Hepatocyte (in vitro differentiated cells): ENCODE data around the gene GZF1.

Source experiments
- EZH2 ChIP-seq: fragments of 200-600 bp; sonication (generic); IDR thresholded peaks from 2 replicates; pipeline ENCODE4 v1.6.1; 2016; ENCODE audit warnings: antibody characterized with exemption, mild to moderate bottlenecking, borderline replicate concordance
- EZH2phosphoT487 ChIP-seq: fragments of 200-600 bp; sonication (generic); IDR thresholded peaks from one replicate; pipeline ENCODE4 v1.6.1; 2018; ENCODE audit warnings: antibody characterized with exemption, mild to moderate bottlenecking, low read depth, moderate library complexity; ENCODE audit not compliant: unreplicated experiment, severe bottlenecking
- TF ChIP-seq, protein P1 (sequence below): fragments of 200-600 bp; sonication (generic); IDR thresholded peaks from 2 replicates; pipeline ENCODE4 v1.5.1; 2016; ENCODE audit warnings: antibody characterized with exemption, mild to moderate bottlenecking; ENCODE audit not compliant: poor library complexity

GRCh38 chr20:23334111-23334510, 27.9 kb upstream of the GZF1 start:
- TF ChIP-seq, protein P1, sequence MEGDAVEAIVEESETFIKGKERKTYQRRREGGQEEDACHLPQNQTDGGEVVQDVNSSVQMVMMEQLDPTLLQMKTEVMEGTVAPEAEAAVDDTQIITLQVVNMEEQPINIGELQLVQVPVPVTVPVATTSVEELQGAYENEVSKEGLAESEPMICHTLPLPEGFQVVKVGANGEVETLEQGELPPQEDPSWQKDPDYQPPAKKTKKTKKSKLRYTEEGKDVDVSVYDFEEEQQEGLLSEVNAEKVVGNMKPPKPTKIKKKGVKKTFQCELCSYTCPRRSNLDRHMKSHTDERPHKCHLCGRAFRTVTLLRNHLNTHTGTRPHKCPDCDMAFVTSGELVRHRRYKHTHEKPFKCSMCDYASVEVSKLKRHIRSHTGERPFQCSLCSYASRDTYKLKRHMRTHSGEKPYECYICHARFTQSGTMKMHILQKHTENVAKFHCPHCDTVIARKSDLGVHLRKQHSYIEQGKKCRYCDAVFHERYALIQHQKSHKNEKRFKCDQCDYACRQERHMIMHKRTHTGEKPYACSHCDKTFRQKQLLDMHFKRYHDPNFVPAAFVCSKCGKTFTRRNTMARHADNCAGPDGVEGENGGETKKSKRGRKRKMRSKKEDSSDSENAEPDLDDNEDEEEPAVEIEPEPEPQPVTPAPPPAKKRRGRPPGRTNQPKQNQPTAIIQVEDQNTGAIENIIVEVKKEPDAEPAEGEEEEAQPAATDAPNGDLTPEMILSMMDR, result no peak
- TF ChIP-seq EZH2phosphoT487, result no peak
- TF ChIP-seq EZH2, result no peak
